ENCODE results near the gene EDARADD.

Gene EDARADD

GRCh38 chr1:236433819-236434315 lies 39.8 kb downstream of the EDARADD start:
- Histone ChIP-seq H2AFZ (ENCODE audit: low read length) (no peak overlapping the region), H3K36me3 (ENCODE audit: insufficient read depth, low read length) (no peaks in the 10 kb centered on the region), H3K79me2 (ENCODE audit: insufficient read depth, low read length) (no peaks in the 10 kb centered on the region), H3K4me3 (ENCODE audit: low read depth, low read length, poor library complexity, severe bottlenecking) (no peak overlapping the region), H3K4me2 (ENCODE audit: low read length) (no peak overlapping the region), H3K27me3 (ENCODE audit: insufficient read depth, low read length) (peaks cover 2% of the 10 kb centered on the region; the same call in 1 of the 2 replicates), H3K9ac (ENCODE audit: low read length) (no peak overlapping the region), H3K4me1 (ENCODE audit: insufficient read depth, low read length, severe bottlenecking) (no peaks in the 10 kb centered on the region), H3K27ac (ENCODE audit: low read depth, low read length, poor library complexity, severe bottlenecking) (no peak overlapping the region), H3K9me2 (ENCODE audit: low read depth, low read length) (no peaks in the 10 kb centered on the region), H3F3A (ENCODE audit: insufficient read depth, low read length) (no peaks in the 10 kb centered on the region), H3K9me3 (ENCODE audit: low read length) (no peaks in the 10 kb centered on the region), H4K20me1 (ENCODE audit: insufficient read depth, low read length) (no peaks in the 10 kb centered on the region)
- TF ChIP-seq CTCF (IDR thresholded peaks at IDR 0.05; ENCODE audit: low read length) = no peak
- no peak for TF ChIP-seq EZH2 (IDR thresholded peaks at IDR 0.05; ENCODE audit: borderline replicate concordance, low read length)

GRCh38 chr1:236438614-236439013 lies 44.5 kb downstream of the EDARADD start:
- H3K9me3 ChIP-seq (ENCODE audit: low read length) = no peaks in the 10 kb centered on the region
- no peak overlapping the region for H3K27ac ChIP-seq (ENCODE audit: low read depth, low read length, poor library complexity, severe bottlenecking)
- no peaks in the 10 kb centered on the region for H3K79me2 ChIP-seq (ENCODE audit: insufficient read depth, low read length)
- H2AFZ ChIP-seq (ENCODE audit: low read length) = no peak overlapping the region
- H3K4me2 ChIP-seq (ENCODE audit: low read length) = no peak overlapping the region
- no peak overlapping the region for H3K9ac ChIP-seq (ENCODE audit: low read length)
- H3F3A ChIP-seq (ENCODE audit: insufficient read depth, low read length) = no peaks in the 10 kb centered on the region
- H3K9me2 ChIP-seq (ENCODE audit: low read depth, low read length) = no peaks in the 10 kb centered on the region
- H3K4me1 ChIP-seq (ENCODE audit: insufficient read depth, low read length, severe bottlenecking) = no peaks in the 10 kb centered on the region
- no peaks in the 10 kb centered on the region for H4K20me1 ChIP-seq (ENCODE audit: insufficient read depth, low read length)
- no peak for TF ChIP-seq CTCF (IDR thresholded peaks at IDR 0.05; ENCODE audit: low read length)
- no peak for TF ChIP-seq EZH2 (IDR thresholded peaks at IDR 0.05; ENCODE audit: borderline replicate concordance, low read length)
- H3K27me3 ChIP-seq (ENCODE audit: insufficient read depth, low read length) = peaks cover 2% of the 10 kb centered on the region; the same call in 1 of the 2 replicates
- no peak overlapping the region for H3K4me3 ChIP-seq (ENCODE audit: low read depth, low read length, poor library complexity, severe bottlenecking)
- no peaks in the 10 kb centered on the region for H3K36me3 ChIP-seq (ENCODE audit: insufficient read depth, low read length)

GRCh38 chr1:236440373-236440772 lies 46.3 kb downstream of the EDARADD start:
- Histone ChIP-seq H3K27ac (ENCODE audit: low read depth, low read length, poor library complexity, severe bottlenecking) (no peak overlapping the region), H2AFZ (ENCODE audit: low read length) (no peak overlapping the region), H3F3A (ENCODE audit: insufficient read depth, low read length) (no peaks in the 10 kb centered on the region), H3K9me2 (ENCODE audit: low read depth, low read length) (no peaks in the 10 kb centered on the region), H3K4me3 (ENCODE audit: low read depth, low read length, poor library complexity, severe bottlenecking) (no peak overlapping the region), H3K79me2 (ENCODE audit: insufficient read depth, low read length) (no peaks in the 10 kb centered on the region), H3K9me3 (ENCODE audit: low read length) (no peaks in the 10 kb centered on the region), H3K4me1 (ENCODE audit: insufficient read depth, low read length, severe bottlenecking) (no peaks in the 10 kb centered on the region), H3K36me3 (ENCODE audit: insufficient read depth, low read length) (no peaks in the 10 kb centered on the region), H3K9ac (ENCODE audit: low read length) (no peak overlapping the region), H3K4me2 (ENCODE audit: low read length) (no peak overlapping the region), H3K27me3 (ENCODE audit: insufficient read depth, low read length) (peaks cover 2% of the 10 kb centered on the region; the same call in 1 of the 2 replicates), H4K20me1 (ENCODE audit: insufficient read depth, low read length) (no peaks in the 10 kb centered on the region)
- TF ChIP-seq CTCF (IDR thresholded peaks at IDR 0.05; ENCODE audit: low read length) = no peak

Data from OCI-LY1 (cell line).